ENCODE measurements around the gene ARID4A.

DNA sequence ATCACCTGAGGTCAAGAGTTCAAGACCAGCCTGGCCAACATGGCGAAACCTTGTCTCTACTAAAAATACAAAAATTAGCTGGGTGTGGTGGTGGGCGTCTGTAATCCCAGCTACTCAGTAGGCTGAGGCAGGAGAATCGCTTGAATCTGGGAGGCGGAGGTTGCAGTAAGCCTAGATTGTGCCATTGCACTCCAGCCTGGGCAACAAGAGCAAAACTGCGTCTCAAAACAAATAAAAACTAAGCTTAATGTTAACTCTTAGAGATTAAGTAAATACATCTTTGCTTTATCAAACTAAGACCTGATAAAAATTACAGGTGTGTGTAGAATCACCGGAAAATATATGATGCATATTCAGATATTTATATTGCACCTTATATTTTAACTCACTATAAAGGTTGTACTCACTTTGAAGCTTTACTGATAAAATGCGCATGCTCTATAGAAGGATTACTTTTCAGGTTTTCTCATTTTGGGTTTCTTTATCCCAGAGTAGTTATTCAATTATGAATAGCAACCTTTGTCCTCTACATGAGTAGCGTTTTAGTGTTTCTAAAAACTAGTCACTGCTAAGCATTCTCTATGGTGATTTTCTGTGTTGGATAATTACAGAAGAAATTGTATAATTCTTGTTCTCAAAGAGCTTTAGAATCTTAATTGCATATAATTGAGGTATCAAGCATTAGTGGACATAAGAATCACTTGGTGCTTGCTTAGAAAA, 9.4 kb downstream of the ARID4A start:
- TF ChIP-seq POLR2A (IDR thresholded peaks at IDR 0.05): no peak
- TF ChIP-seq, protein P1, sequence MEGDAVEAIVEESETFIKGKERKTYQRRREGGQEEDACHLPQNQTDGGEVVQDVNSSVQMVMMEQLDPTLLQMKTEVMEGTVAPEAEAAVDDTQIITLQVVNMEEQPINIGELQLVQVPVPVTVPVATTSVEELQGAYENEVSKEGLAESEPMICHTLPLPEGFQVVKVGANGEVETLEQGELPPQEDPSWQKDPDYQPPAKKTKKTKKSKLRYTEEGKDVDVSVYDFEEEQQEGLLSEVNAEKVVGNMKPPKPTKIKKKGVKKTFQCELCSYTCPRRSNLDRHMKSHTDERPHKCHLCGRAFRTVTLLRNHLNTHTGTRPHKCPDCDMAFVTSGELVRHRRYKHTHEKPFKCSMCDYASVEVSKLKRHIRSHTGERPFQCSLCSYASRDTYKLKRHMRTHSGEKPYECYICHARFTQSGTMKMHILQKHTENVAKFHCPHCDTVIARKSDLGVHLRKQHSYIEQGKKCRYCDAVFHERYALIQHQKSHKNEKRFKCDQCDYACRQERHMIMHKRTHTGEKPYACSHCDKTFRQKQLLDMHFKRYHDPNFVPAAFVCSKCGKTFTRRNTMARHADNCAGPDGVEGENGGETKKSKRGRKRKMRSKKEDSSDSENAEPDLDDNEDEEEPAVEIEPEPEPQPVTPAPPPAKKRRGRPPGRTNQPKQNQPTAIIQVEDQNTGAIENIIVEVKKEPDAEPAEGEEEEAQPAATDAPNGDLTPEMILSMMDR (IDR thresholded peaks at IDR 0.05): no peak
